Activated T-helper 2 cell treated with anti-CD3 and anti-CD28 coated beads, Interferon-gamma antibody, Interleukin-2, Interleukin-4, amounts not matched to agents 10 μg/mL and 5 μg/mL and 100 μg/mL, durations not matched to agents 14 hours and 24 hours and 36 hours (primary cell): ENCODE results near the gene CNTNAP2. TPM values are rescaled to one million over a fixed set of nuclear protein-coding genes. Genes with fewer than 3 reads are reported as not detected.

Experiments used
- DNase-seq: peaks from one replicate; pipeline ENCODE4 v3.0.0; 2021; ENCODE audit warnings: low spot score
- H3K27ac Mint-ChIP-seq: one replicate; pipeline ENCODE4 v1.8.0; 2021; ENCODE audit warnings: mixed read lengths
- H3K27me3 Mint-ChIP-seq: one replicate; pipeline ENCODE4 v1.8.0; 2021; ENCODE audit warnings: low read depth, mixed read lengths
- H3K36me3 Mint-ChIP-seq: one replicate; pipeline ENCODE4 v1.8.0; 2021; ENCODE audit warnings: low read depth, mixed read lengths
- H3K4me1 Mint-ChIP-seq: one replicate; pipeline ENCODE4 v1.8.0; 2021; ENCODE audit warnings: low read depth, mixed read lengths
- H3K4me3 Mint-ChIP-seq: one replicate; pipeline ENCODE4 v1.8.0; 2021; ENCODE audit warnings: low read depth, mild to moderate bottlenecking, moderate library complexity, mixed read lengths
- H3K9me3 Mint-ChIP-seq: one replicate; pipeline ENCODE4 v1.8.0; 2021; ENCODE audit warnings: mixed read lengths
- intact Hi-C: fragments of 100-400 bp; cut with micrococcal nuclease; formaldehyde crosslinking; loops from one replicate; pipeline ENCODE4 v1.15.1; 2023
- total RNA-seq: library from RNA; stranded (reverse); gene quantifications from 2 replicates; pipeline ENCODE4 v1.2.3, GENCODE V29; 2022

Gene CNTNAP2
- total RNA-seq, 1 donor from 2014 or later, result not detected

GRCh38 chr7:147535701-147536111, 1419.1 kb downstream of the CNTNAP2 start:
- no peaks in the 10 kb centered on the region for H3K27me3 Mint-ChIP-seq
- H3K4me3 Mint-ChIP-seq, result no peak overlapping the region
- H3K27ac Mint-ChIP-seq, result no peak overlapping the region
- H3K4me1 Mint-ChIP-seq, result no peaks in the 10 kb centered on the region
- no peaks in the 10 kb centered on the region for H3K36me3 Mint-ChIP-seq
- intact Hi-C loops, result no loop called here
- no peak for DNase-seq
- peaks cover 8% of the 10 kb centered on the region for H3K9me3 Mint-ChIP-seq

- Mint-ChIP-seq H3K36me3 (no peaks in the 10 kb centered on the region), H3K27me3 (no peaks in the 10 kb centered on the region), H3K4me3 (no peak overlapping the region), H3K9me3 (peaks cover 20% of the 10 kb centered on the region), H3K27ac (no peak overlapping the region), H3K4me1 (no peaks in the 10 kb centered on the region)
- intact Hi-C loops, result no loop called here
- DNase-seq, result no peak
Observed at GRCh38 chr7:147539685-147540084, 1423.1 kb downstream of the CNTNAP2 start.

- no peaks in the 10 kb centered on the region for H3K27me3 Mint-ChIP-seq
- no peak for DNase-seq
- H3K4me3 Mint-ChIP-seq, result no peak overlapping the region
- H3K9me3 Mint-ChIP-seq, result peaks cover 19% of the 10 kb centered on the region
- H3K4me1 Mint-ChIP-seq, result no peaks in the 10 kb centered on the region
- no peak overlapping the region for H3K27ac Mint-ChIP-seq
- no peaks in the 10 kb centered on the region for H3K36me3 Mint-ChIP-seq
- intact Hi-C loops, result no loop called here
Observed at GRCh38 chr7:147540743-147541142, 1424.1 kb downstream of the CNTNAP2 start.

GRCh38 chr7:147541261-147541660, 1424.7 kb downstream of the CNTNAP2 start:
- H3K27me3 Mint-ChIP-seq, result no peaks in the 10 kb centered on the region
- no peak overlapping the region for H3K27ac Mint-ChIP-seq
- H3K4me3 Mint-ChIP-seq, result no peak overlapping the region
- H3K36me3 Mint-ChIP-seq, result no peaks in the 10 kb centered on the region
- no peak for DNase-seq
- no peaks in the 10 kb centered on the region for H3K4me1 Mint-ChIP-seq
- H3K9me3 Mint-ChIP-seq, result peaks cover 21% of the 10 kb centered on the region
- intact Hi-C loops, result no loop called here

- no peak overlapping the region for H3K4me3 Mint-ChIP-seq
- intact Hi-C loops, result no loop called here
Observed at GRCh38 chr7:147547252-147547897, 1430.8 kb downstream of the CNTNAP2 start.

GRCh38 chr7:147556317-147556716, 1439.7 kb downstream of the CNTNAP2 start:
- DNase-seq, result no peak
- Mint-ChIP-seq H3K36me3 (no peaks in the 10 kb centered on the region), H3K4me1 (no peaks in the 10 kb centered on the region), H3K27me3 (no peaks in the 10 kb centered on the region), H3K9me3 (peaks cover 15% of the 10 kb centered on the region), H3K27ac (no peak overlapping the region), H3K4me3 (no peak overlapping the region)
- intact Hi-C loops, result no loop called here

More at GRCh38 chr7:147547252-147547897, 1430.8 kb downstream of the CNTNAP2 start:
- Mint-ChIP-seq H3K27ac (no peak overlapping the region), H3K27me3 (no peaks in the 10 kb centered on the region), H3K9me3 (peaks cover 24% of the 10 kb centered on the region), H3K36me3 (no peaks in the 10 kb centered on the region), H3K4me1 (no peaks in the 10 kb centered on the region)
- DNase-seq, result no peak

GRCh38 chr7:147563669-147564068, 1447.1 kb downstream of the CNTNAP2 start:
- H3K9me3 Mint-ChIP-seq, result peaks cover 31% of the 10 kb centered on the region
- intact Hi-C loops, result no loop called here
- no peak overlapping the region for H3K4me3 Mint-ChIP-seq
- DNase-seq, result no peak
- no peaks in the 10 kb centered on the region for H3K36me3 Mint-ChIP-seq
- no peaks in the 10 kb centered on the region for H3K4me1 Mint-ChIP-seq
- H3K27ac Mint-ChIP-seq, result no peak overlapping the region
- H3K27me3 Mint-ChIP-seq, result no peaks in the 10 kb centered on the region

- Mint-ChIP-seq H3K27me3 (no peaks in the 10 kb centered on the region), H3K9me3 (peaks cover 34% of the 10 kb centered on the region)
Observed at GRCh38 chr7:147564786-147565476, 1448.3 kb downstream of the CNTNAP2 start.

GRCh38 chr7:147567043-147567442, 1450.4 kb downstream of the CNTNAP2 start:
- H3K27me3 Mint-ChIP-seq, result no peaks in the 10 kb centered on the region
- peaks cover 33% of the 10 kb centered on the region for H3K9me3 Mint-ChIP-seq
- no peaks in the 10 kb centered on the region for H3K4me1 Mint-ChIP-seq
- no peak overlapping the region for H3K4me3 Mint-ChIP-seq
- H3K36me3 Mint-ChIP-seq, result no peaks in the 10 kb centered on the region
- DNase-seq, result no peak
- intact Hi-C loops, result no loop called here
- H3K27ac Mint-ChIP-seq, result no peak overlapping the region

More at GRCh38 chr7:147564786-147565476, 1448.3 kb downstream of the CNTNAP2 start:
- DNase-seq, result no peak
- no peak overlapping the region for H3K27ac Mint-ChIP-seq
- H3K4me1 Mint-ChIP-seq, result no peaks in the 10 kb centered on the region
- no peaks in the 10 kb centered on the region for H3K36me3 Mint-ChIP-seq
- no peak overlapping the region for H3K4me3 Mint-ChIP-seq
- intact Hi-C loops, result no loop called here

- H3K27ac Mint-ChIP-seq, result no peak overlapping the region
- peaks cover 33% of the 10 kb centered on the region for H3K9me3 Mint-ChIP-seq
- no peaks in the 10 kb centered on the region for H3K36me3 Mint-ChIP-seq
- no peaks in the 10 kb centered on the region for H3K4me1 Mint-ChIP-seq
- no peak for DNase-seq
- no peaks in the 10 kb centered on the region for H3K27me3 Mint-ChIP-seq
- no peak overlapping the region for H3K4me3 Mint-ChIP-seq
- intact Hi-C loops, result no loop called here
Observed at GRCh38 chr7:147569116-147569913, 1452.7 kb downstream of the CNTNAP2 start.

GRCh38 chr7:147570390-147570789, 1453.8 kb downstream of the CNTNAP2 start:
- intact Hi-C loops, result no loop called here
- Mint-ChIP-seq H3K4me1 (no peaks in the 10 kb centered on the region), H3K36me3 (no peaks in the 10 kb centered on the region), H3K27ac (no peak overlapping the region), H3K27me3 (no peaks in the 10 kb centered on the region), H3K4me3 (no peak overlapping the region), H3K9me3 (peaks cover 32% of the 10 kb centered on the region)
- no peak for DNase-seq

- DNase-seq, result no peak
- H3K27ac Mint-ChIP-seq, result no peak overlapping the region
- intact Hi-C loops, result no loop called here
Observed at GRCh38 chr7:147571436-147572185, 1455.0 kb downstream of the CNTNAP2 start.

More at GRCh38 chr7:147571436-147572185, 1455.0 kb downstream of the CNTNAP2 start:
- Mint-ChIP-seq H3K9me3 (peaks cover 26% of the 10 kb centered on the region), H3K27me3 (no peaks in the 10 kb centered on the region), H3K4me3 (no peak overlapping the region), H3K36me3 (no peaks in the 10 kb centered on the region), H3K4me1 (no peaks in the 10 kb centered on the region)
